GM19239 (cell line): ENCODE data around the gene RUNX2.

Experiments used
- DNase-seq: peaks from one replicate; pipeline ENCODE4 v3.0.0; 2011; ENCODE audit warnings: low spot score; ENCODE audit not compliant: insufficient read length
- FAIRE-seq: peaks from 2 replicates; lab custom pipeline; 2011; peaks lifted over from hg19 to GRCh38; lab: Jason Lieb, UNC

Gene RUNX2

GRCh38 chr6:45430590-45431202, 102.6 kb downstream of the RUNX2 start:
- DNase-seq (no peak), FAIRE-seq (no peak)

GRCh38 chr6:45431317-45432065, 103.4 kb downstream of the RUNX2 start:
- FAIRE-seq (no peak), DNase-seq (no peak)

- DNase-seq (no peak), FAIRE-seq (no peak)
Measured at GRCh38 chr6:45432977-45433376, 104.8 kb downstream of the RUNX2 start.

GRCh38 chr6:45433533-45434380, 105.6 kb downstream of the RUNX2 start:
- no peak for DNase-seq
- no peak for FAIRE-seq

GRCh38 chr6:45434381-45434700, 106.2 kb downstream of the RUNX2 start:
- DNase-seq, result no peak

GRCh38 chr6:45436544-45437438, 108.7 kb downstream of the RUNX2 start:
- FAIRE-seq, result no peak
- DNase-seq, result no peak

More at GRCh38 chr6:45434381-45434700, 106.2 kb downstream of the RUNX2 start:
- no peak for FAIRE-seq

GRCh38 chr6:45437439-45437815, 109.3 kb downstream of the RUNX2 start:
- FAIRE-seq (no peak), DNase-seq (no peak)

GRCh38 chr6:45438151-45438550, 110.0 kb downstream of the RUNX2 start:
- no peak for DNase-seq
- FAIRE-seq, result no peak

- FAIRE-seq, result no peak
- no peak for DNase-seq
Measured at GRCh38 chr6:45438849-45439406, 110.8 kb downstream of the RUNX2 start.

GRCh38 chr6:45439459-45439858, 111.3 kb downstream of the RUNX2 start:
- no peak for DNase-seq
- FAIRE-seq, result no peak

- DNase-seq, result no peak
- no peak for FAIRE-seq
Measured at GRCh38 chr6:45439861-45440388, 111.8 kb downstream of the RUNX2 start.

GRCh38 chr6:45441851-45442453, 113.8 kb downstream of the RUNX2 start:
- DNase-seq (no peak), FAIRE-seq (no peak)

- FAIRE-seq (no peak), DNase-seq (no peak)
Measured at GRCh38 chr6:45442716-45443115, 114.6 kb downstream of the RUNX2 start.

GRCh38 chr6:45445364-45445748, 117.2 kb downstream of the RUNX2 start:
- FAIRE-seq (no peak), DNase-seq (no peak)

- FAIRE-seq, result no peak
- no peak for DNase-seq
Measured at GRCh38 chr6:45445749-45446549, 117.8 kb downstream of the RUNX2 start.

- DNase-seq (no peak), FAIRE-seq (no peak)
Measured at GRCh38 chr6:45447005-45447404, 118.9 kb downstream of the RUNX2 start.

- FAIRE-seq (no peak), DNase-seq (no peak)
Measured at GRCh38 chr6:45447716-45448115, 119.6 kb downstream of the RUNX2 start.
